IPS DF 6.9 (cell line): ENCODE measurements around the gene CFAP65.

Experiments
- DNase-seq: peaks from one replicate; pipeline ENCODE4 v3.0.0-alpha.2; 2013; ENCODE audit warnings: low read depth, low spot score
- H3K27ac ChIP-seq: one replicate; pipeline ENCODE4 v1.5.1; 2013; ENCODE audit warnings: low read length, control low read depth
- H3K27me3 ChIP-seq: 2 replicates; pipeline ENCODE4 v1.6.1; 2013; ENCODE audit warnings: mild to moderate bottlenecking, low read length; ENCODE audit not compliant: control insufficient read depth, insufficient read depth
- H3K36me3 ChIP-seq: 2 replicates; pipeline ENCODE4 v1.6.1; 2013; ENCODE audit warnings: low read length; ENCODE audit not compliant: control insufficient read depth, insufficient read depth
- H3K4me1 ChIP-seq: 2 replicates; pipeline ENCODE4 v1.6.1; 2013; ENCODE audit warnings: low read length; ENCODE audit not compliant: control insufficient read depth, insufficient read depth
- H3K4me3 ChIP-seq: 2 replicates; pipeline ENCODE4 v1.5.1; 2013; ENCODE audit warnings: mild to moderate bottlenecking, low read length
- H3K9me3 ChIP-seq: 2 replicates; pipeline ENCODE4 v1.6.1; 2013; ENCODE audit warnings: low read length, inconsistent platforms; ENCODE audit not compliant: control insufficient read depth, insufficient read depth
- WGBS: extraction: QIAGEN DNeasy Blood & Tissue Kit; methylation state at CpG from one replicate; pipeline ENCODE4 v1.1.7; 2013; ENCODE audit warnings: mixed read lengths, missing lambda C conversion rate; ENCODE audit not compliant: insufficient read length, insufficient coverage; 5-methylcytosine and 5-hydroxymethylcytosine counted together

The CFAP65 gene

GRCh38 chr2:218988650-218989049 lies 52.7 kb downstream of the CFAP65 start:
- Histone ChIP-seq H3K27me3 (peaks cover 95% of the 10 kb centered on the region), H3K4me3 (no peak overlapping the region), H3K9me3 (no peaks in the 10 kb centered on the region), H3K36me3 (no peaks in the 10 kb centered on the region), H3K27ac (no peak overlapping the region), H3K4me1 (peaks cover 2% of the 10 kb centered on the region; the same call in 1 of the 2 replicates)
- no CpG with 5 or more reads among the region's 2 CpGs for WGBS
- DNase-seq: no peak

GRCh38 chr2:218988164-218988563 lies 53.2 kb downstream of the CFAP65 start:
- no CpG with 5 or more reads among the region's 3 CpGs for WGBS
- H3K36me3 ChIP-seq: no peaks in the 10 kb centered on the region
- no peak overlapping the region for H3K27ac ChIP-seq
- DNase-seq: no peak
- H3K27me3 ChIP-seq: peaks cover 95% of the 10 kb centered on the region
- H3K9me3 ChIP-seq: no peaks in the 10 kb centered on the region
- H3K4me3 ChIP-seq: no peak overlapping the region
- peaks cover 2% of the 10 kb centered on the region; the same call in 1 of the 2 replicates for H3K4me1 ChIP-seq

GRCh38 chr2:218986148-218986761 lies 55.1 kb downstream of the CFAP65 start:
- no peak overlapping the region for H3K4me3 ChIP-seq
- no peaks in the 10 kb centered on the region for H3K36me3 ChIP-seq
- H3K4me1 ChIP-seq: peaks cover 3% of the 10 kb centered on the region
- H3K27ac ChIP-seq: no peak overlapping the region
- WGBS: no CpG with 5 or more reads among the region's 4 CpGs
- DNase-seq: no peak
- no peaks in the 10 kb centered on the region for H3K9me3 ChIP-seq
- peaks cover 95% of the 10 kb centered on the region for H3K27me3 ChIP-seq

GRCh38 chr2:218985325-218986091 lies 55.8 kb downstream of the CFAP65 start:
- Histone ChIP-seq H3K9me3 (no peaks in the 10 kb centered on the region), H3K4me1 (peaks cover 3% of the 10 kb centered on the region), H3K27ac (no peak overlapping the region), H3K36me3 (no peaks in the 10 kb centered on the region), H3K27me3 (peaks cover 93% of the 10 kb centered on the region), H3K4me3 (no peak overlapping the region; the same call in 1 of the 2 replicates)
- no CpG with 5 or more reads among the region's 49 CpGs for WGBS
- no peak for DNase-seq

GRCh38 chr2:218985021-218985324 lies 56.3 kb downstream of the CFAP65 start, which contains the start of gene FEV:
TSS of gene FEV (minus strand) at chr2:218985184. CDS start at chr2:218985075, 109 bp downstream.
- Histone ChIP-seq H3K9me3 (no peaks in the 10 kb centered on the region), H3K27me3 (peaks cover 90% of the 10 kb centered on the region), H3K4me3 (no peak within 1 kb of the TSS; the same call in 1 of the 2 replicates), H3K4me1 (peaks cover 3% of the 10 kb centered on the region), H3K36me3 (no peaks in the 10 kb centered on the region), H3K27ac (no peak within 1 kb of the TSS)
- WGBS: no CpG with 5 or more reads among the region's 32 CpGs
- DNase-seq: no peak

- Histone ChIP-seq H3K36me3 (no peaks in the 10 kb centered on the region), H3K27ac (no peak overlapping the region), H3K27me3 (peaks cover 84% of the 10 kb centered on the region), H3K4me3 (no peak overlapping the region; the same call in 1 of the 2 replicates), H3K4me1 (peaks cover 3% of the 10 kb centered on the region), H3K9me3 (no peaks in the 10 kb centered on the region)
- DNase-seq: no peak
- WGBS: no CpG with 5 or more reads among the region's 50 CpGs
Measured at GRCh38 chr2:218984239-218985020, 56.9 kb downstream of the CFAP65 start.

- no peak overlapping the region for H3K4me3 ChIP-seq
- no peak for DNase-seq
- no peaks in the 10 kb centered on the region for H3K36me3 ChIP-seq
- H3K27me3 ChIP-seq: peaks cover 79% of the 10 kb centered on the region
- no peak overlapping the region for H3K27ac ChIP-seq
- no peaks in the 10 kb centered on the region for H3K9me3 ChIP-seq
- peaks cover 3% of the 10 kb centered on the region for H3K4me1 ChIP-seq
- WGBS: no CpG with 5 or more reads among the region's 10 CpGs
Measured at GRCh38 chr2:218983934-218984238, 57.4 kb downstream of the CFAP65 start.

GRCh38 chr2:218983263-218983933 lies 57.9 kb downstream of the CFAP65 start:
- Histone ChIP-seq H3K36me3 (no peaks in the 10 kb centered on the region), H3K27ac (no peak overlapping the region), H3K4me3 (no peak overlapping the region), H3K9me3 (no peaks in the 10 kb centered on the region), H3K27me3 (peaks cover 74% of the 10 kb centered on the region), H3K4me1 (peaks cover 3% of the 10 kb centered on the region)
- no peak for DNase-seq
- WGBS: no CpG with 5 or more reads among the region's 23 CpGs

- no CpG with 5 or more reads among the region's 28 CpGs for WGBS
- H3K36me3 ChIP-seq: no peaks in the 10 kb centered on the region
- H3K9me3 ChIP-seq: no peaks in the 10 kb centered on the region
- peaks cover 68% of the 10 kb centered on the region for H3K27me3 ChIP-seq
- H3K27ac ChIP-seq: no peak overlapping the region
- H3K4me3 ChIP-seq: no peak overlapping the region
- DNase-seq: no peak
- peaks cover 3% of the 10 kb centered on the region for H3K4me1 ChIP-seq
Measured at GRCh38 chr2:218982586-218983262, 58.6 kb downstream of the CFAP65 start.
